ENCODE measurements around the gene HSPA1L.

HSPA1L gene

DNA sequence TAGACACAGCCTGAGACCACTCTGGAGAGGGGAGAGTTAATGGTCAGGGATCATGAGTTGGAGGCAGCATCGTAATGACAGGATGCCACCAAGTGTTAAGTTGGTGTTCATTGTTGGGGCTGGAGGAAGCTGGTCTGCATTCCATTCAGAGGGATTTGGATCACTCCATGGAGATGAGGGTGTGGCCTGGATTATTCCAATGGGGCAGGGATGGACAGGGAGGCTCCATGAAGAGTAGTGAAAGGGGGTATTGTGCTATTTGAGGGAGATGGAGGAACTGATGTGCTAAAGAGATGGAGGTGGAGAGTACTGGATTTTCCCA is 51.5 kb downstream of the HSPA1L start:
- DNase-seq, result no peak

DNA sequence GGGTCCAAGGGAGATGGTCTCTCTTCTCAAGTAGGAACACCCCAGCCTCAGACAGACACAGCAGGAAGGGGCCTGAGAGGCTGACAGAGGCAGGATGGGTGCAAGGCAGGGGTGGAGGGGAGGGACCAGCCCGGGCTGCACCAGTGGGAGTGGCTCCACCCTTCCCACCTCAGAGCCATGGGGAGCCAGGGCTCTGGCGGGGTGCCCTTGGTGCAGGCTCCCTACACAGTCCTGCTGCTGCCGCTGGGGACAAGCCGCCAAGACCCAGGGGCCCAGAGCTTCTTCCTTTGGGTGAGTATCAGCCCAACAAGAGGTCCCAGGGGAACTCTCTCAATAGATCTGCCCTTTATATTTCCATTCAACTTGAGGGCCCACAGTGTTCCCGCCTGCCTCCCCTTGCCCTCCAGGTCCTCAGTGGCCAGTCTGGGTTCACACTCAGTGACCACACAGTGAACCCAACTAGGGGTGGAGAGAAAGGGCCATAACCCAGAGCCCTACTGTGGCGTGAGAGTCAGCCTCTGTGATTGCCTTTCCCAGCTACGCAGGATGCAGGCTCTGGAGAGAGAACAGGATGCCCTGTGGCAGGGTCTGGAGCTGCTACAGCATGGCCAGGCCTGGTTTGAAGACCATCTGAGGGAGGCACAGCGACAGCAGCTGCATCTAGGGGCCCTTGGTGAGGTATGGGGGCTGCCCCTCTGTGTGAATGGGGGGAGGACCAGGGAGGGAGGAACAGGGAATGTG is 52.0 kb downstream of the HSPA1L start:
- DNase-seq, result no peak

GRCh38 chr6:31762356-31762755 is 52.7 kb downstream of the HSPA1L start, which contains the start of gene SAPCD1:
TSS of gene SAPCD1 (plus strand) at chr6:31762656. CDS start at chr6:31763055, 399 bp downstream.
- no peak for DNase-seq

GRCh38 chr6:31761343-31761742 is 53.7 kb downstream of the HSPA1L start:
- DNase-seq, result no peak

DNA sequence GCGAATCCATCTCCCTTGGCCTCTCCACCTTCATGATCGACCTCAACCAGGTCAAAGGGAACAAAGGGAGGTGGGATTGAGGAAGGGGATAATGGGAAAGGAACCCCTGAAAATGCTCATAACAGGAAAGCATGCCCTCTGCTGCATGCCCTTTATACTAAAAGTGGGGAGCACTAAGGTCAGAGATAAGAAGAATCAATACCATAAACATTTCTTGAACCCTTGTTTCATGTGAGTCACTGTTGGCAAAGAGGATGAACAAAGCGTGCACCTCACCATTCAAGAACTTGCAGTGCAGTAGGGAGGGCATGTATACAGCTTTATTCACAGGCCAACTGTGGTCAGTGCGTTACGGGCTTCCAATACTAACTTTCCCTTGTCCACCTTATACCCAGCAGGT is 54.3 kb downstream of the HSPA1L start:
- DNase-seq, result no peak

All from Kasumi-1 (cell line).